ENCODE data around the gene ATP10A. TPM values are rescaled to one million over a fixed set of nuclear protein-coding genes. Genes with fewer than 3 reads are reported as not detected.

Gene ATP10A
- total RNA-seq, 1 experiment from 2014 or later: 3.9 TPM

GRCh38 chr15:25876231-25877140, 13.4 kb upstream of the ATP10A start:
- Histone ChIP-seq H3K4ac (ENCODE audit: low read depth, low read length) (no peak overlapping the region), H3K27ac (ENCODE audit: insufficient read length, low read depth, low read length) (no peak overlapping the region)
- no CpG with 5 or more reads among the region's 18 CpGs for WGBS (ENCODE audit: extremely low coverage, insufficient read length, low lambda C conversion rate)

More at GRCh38 chr15:25876231-25877140, 13.4 kb upstream of the ATP10A start:
- Histone ChIP-seq H2AK5ac (ENCODE audit: insufficient read length, low read length) (no peak overlapping the region), H2BK12ac (ENCODE audit: insufficient read length, low read depth, low read length) (no peak overlapping the region), H4K20me1 (ENCODE audit: control insufficient read depth, insufficient read depth, insufficient read length) (no peaks in the 10 kb centered on the region), H2BK5ac (ENCODE audit: insufficient read length, low read length) (no peak overlapping the region), H3K23ac (ENCODE audit: insufficient read length, low read depth, low read length) (no peak overlapping the region), H3K79me1 (ENCODE audit: insufficient read depth, low read depth, low read length, poor library complexity, severe bottlenecking) (no peaks in the 10 kb centered on the region), H4K91ac (ENCODE audit: insufficient read length, low read depth, low read length) (no peak overlapping the region), H3K9me3 (ENCODE audit: control insufficient read depth, low read depth, low read length) (no peaks in the 10 kb centered on the region), H3K27me3 (ENCODE audit: insufficient read depth, low read length) (no peaks in the 10 kb centered on the region), H2BK15ac (ENCODE audit: low read depth, low read length) (no peak overlapping the region), H3K4me2 (ENCODE audit: insufficient read depth, insufficient read length, low read length) (no peak overlapping the region), H4K8ac (replicated peaks; ENCODE audit: insufficient read length, low read depth, low read length) (no peak overlapping the region), H3T11ph (ENCODE audit: low read length) (no peak overlapping the region), H2AFZ (ENCODE audit: low read length) (no peak overlapping the region), H3K18ac (ENCODE audit: insufficient read length, low read depth, low read length) (peak overlapping the region; percentile 4), H2BK20ac (ENCODE audit: low read depth, low read length, poor library complexity, severe bottlenecking) (no peak overlapping the region), H3K9ac (ENCODE audit: extremely low read depth, insufficient read length, low read length) (no peak overlapping the region), H4K5ac (ENCODE audit: insufficient read length, low read depth, low read length) (no peak overlapping the region), H3K79me2 (ENCODE audit: insufficient read depth, low read length) (no peaks in the 10 kb centered on the region), H2BK120ac (ENCODE audit: low read depth, low read length, poor library complexity, severe bottlenecking) (no peak overlapping the region), H3K14ac (ENCODE audit: insufficient read depth, low read length) (no peak overlapping the region), H3K23me2 (ENCODE audit: insufficient read length, low read depth, low read length, poor library complexity, severe bottlenecking) (no peaks in the 10 kb centered on the region), H3K4me1 (ENCODE audit: insufficient read depth, low read length) (no peaks in the 10 kb centered on the region), H3K56ac (ENCODE audit: insufficient read length, low read depth, low read length) (no peak overlapping the region)
- H3K9me3 Mint-ChIP-seq: no peaks in the 10 kb centered on the region
- H3K36me3 Mint-ChIP-seq (ENCODE audit: insufficient read depth in 1 of 3, low read depth in 3 of 3): no peaks in the 10 kb centered on the region
- no peak for DNase-seq
- no peaks in the 10 kb centered on the region for H3K27me3 Mint-ChIP-seq (ENCODE audit: low read depth)
- no peak overlapping the region for H3K27ac Mint-ChIP-seq
- H3K4me1 Mint-ChIP-seq: no peaks in the 10 kb centered on the region
- no peak for TF ChIP-seq CTCF (conservative IDR thresholded peaks at IDR 0.05)
- H3K4me3 Mint-ChIP-seq: no peak overlapping the region
